Measurements from ENCODE around the gene HBG1. TPM values are rescaled to one million over a fixed set of nuclear protein-coding genes. Genes with fewer than 3 reads are reported as not detected.

Gene HBG1
- total RNA-seq, 1 experiment from 2014 or later = not detected

GRCh38 chr11:5290106-5290505 lies 40.4 kb upstream of the HBG1 start:
- Histone ChIP-seq H3K56ac (ENCODE audit: insufficient read length, low read depth, low read length) (no peak overlapping the region), H3K79me2 (ENCODE audit: insufficient read depth, low read length) (no peaks in the 10 kb centered on the region), H3K18ac (ENCODE audit: insufficient read length, low read depth, low read length) (no peak overlapping the region), H4K91ac (ENCODE audit: insufficient read length, low read depth, low read length) (no peak overlapping the region), H3K9ac (ENCODE audit: extremely low read depth, insufficient read length, low read length) (no peak overlapping the region), H3K27me3 (ENCODE audit: insufficient read depth, low read length) (no peaks in the 10 kb centered on the region), H3T11ph (ENCODE audit: low read length) (no peak overlapping the region), H2BK15ac (ENCODE audit: low read depth, low read length) (no peak overlapping the region), H3K14ac (ENCODE audit: insufficient read depth, low read length) (no peak overlapping the region), H3K79me1 (ENCODE audit: insufficient read depth, low read depth, low read length, poor library complexity, severe bottlenecking) (no peaks in the 10 kb centered on the region), H4K5ac (ENCODE audit: insufficient read length, low read depth, low read length) (no peak overlapping the region), H2BK120ac (ENCODE audit: low read depth, low read length, poor library complexity, severe bottlenecking) (no peak overlapping the region), H2BK12ac (ENCODE audit: insufficient read length, low read depth, low read length) (no peak overlapping the region), H3K4me1 (ENCODE audit: insufficient read depth, low read length) (no peaks in the 10 kb centered on the region), H3K9me3 (ENCODE audit: control insufficient read depth, low read depth, low read length) (no peaks in the 10 kb centered on the region), H3K4ac (ENCODE audit: low read depth, low read length) (no peak overlapping the region), H3K27ac (ENCODE audit: insufficient read length, low read depth, low read length) (no peak overlapping the region), H3K23ac (ENCODE audit: insufficient read length, low read depth, low read length) (no peak overlapping the region), H4K20me1 (ENCODE audit: control insufficient read depth, insufficient read depth, insufficient read length) (no peaks in the 10 kb centered on the region), H2BK5ac (ENCODE audit: insufficient read length, low read length) (no peak overlapping the region), H2AFZ (ENCODE audit: low read length) (no peak overlapping the region), H2AK5ac (ENCODE audit: insufficient read length, low read length) (no peak overlapping the region), H2BK20ac (ENCODE audit: low read depth, low read length, poor library complexity, severe bottlenecking) (no peak overlapping the region), H3K23me2 (ENCODE audit: insufficient read length, low read depth, low read length, poor library complexity, severe bottlenecking) (no peaks in the 10 kb centered on the region), H4K8ac (replicated peaks; ENCODE audit: insufficient read length, low read depth, low read length) (no peak overlapping the region), H3K4me2 (ENCODE audit: insufficient read depth, insufficient read length, low read length) (no peak overlapping the region)
- no peaks in the 10 kb centered on the region for H3K9me3 Mint-ChIP-seq
- no CpG with 5 or more reads among the region's 1 CpG for WGBS (ENCODE audit: extremely low coverage, insufficient read length, low lambda C conversion rate)
- no peaks in the 10 kb centered on the region for H3K4me1 Mint-ChIP-seq
- H3K4me3 Mint-ChIP-seq = no peak overlapping the region
- no peaks in the 10 kb centered on the region for H3K27me3 Mint-ChIP-seq (ENCODE audit: low read depth)
- no peak for DNase-seq
- H3K36me3 Mint-ChIP-seq (ENCODE audit: insufficient read depth in 1 of 3, low read depth in 3 of 3) = 0 out of 7 replicates have a peak, but pooled peaks cover 0 to 1% (median 0%) of the 10 kb centered on the region in 3 experiments
- H3K27ac Mint-ChIP-seq = no peak overlapping the region
- no peak for TF ChIP-seq CTCF (conservative IDR thresholded peaks at IDR 0.05)
